ENCODE measurements around the gene PHF11.

GRCh38 chr13:49456156-49456555, 39.6 kb upstream of the PHF11 start:
- TF ChIP-seq HDAC6 (IDR thresholded peaks at IDR 0.05; ENCODE audit: low read depth, low read length) (no peak), CHD2 (IDR thresholded peaks at IDR 0.05; ENCODE audit: low read length) (no peak), EP300 (IDR thresholded peaks at IDR 0.05; ENCODE audit: borderline replicate concordance in 1 of 2, low read depth in 2 of 2, low read length in 2 of 2) (no peak), SP1 (IDR thresholded peaks at IDR 0.05; ENCODE audit: low read depth, low read length) (no peak), TAF1 (IDR thresholded peaks at IDR 0.05; ENCODE audit: low read depth, low read length) (no peak), CTCF (IDR thresholded peaks at IDR 0.05; ENCODE audit: control extremely low read depth in 1 of 3, insufficient read depth in 1 of 3, low read depth in 1 of 3, low read length in 3 of 3) (no peak), BACH1 (IDR thresholded peaks at IDR 0.05; ENCODE audit: low read length) (no peak)
